Esophagus squamous epithelium (tissue), 4 donors: Measurements from ENCODE around the gene WNK1.

ENCODE experiments used
- POLR2A ChIP-seq, 4 donors: fragments of 450-650 bp; IDR thresholded peaks; one replicate each; pipeline ENCODE4 v1.6.1; 2017; ENCODE audit warnings: antibody characterized with exemption in 4 of 4, mild to moderate bottlenecking in 4 of 4, moderate library complexity in 3 of 4
- TF ChIP-seq, protein P1 (sequence below), 6 experiments: fragments of 450-650 bp in 4 of 6; fragments of 200-600 bp in 2 of 6; sonication (generic) in 2 of 6; IDR thresholded peaks; one replicate each; pipeline ENCODE4 v1.5.1; 2016 to 2019; ENCODE audit warnings: antibody characterized with exemption in 6 of 6, mild to moderate bottlenecking in 4 of 6, moderate library complexity in 4 of 6

DNA sequence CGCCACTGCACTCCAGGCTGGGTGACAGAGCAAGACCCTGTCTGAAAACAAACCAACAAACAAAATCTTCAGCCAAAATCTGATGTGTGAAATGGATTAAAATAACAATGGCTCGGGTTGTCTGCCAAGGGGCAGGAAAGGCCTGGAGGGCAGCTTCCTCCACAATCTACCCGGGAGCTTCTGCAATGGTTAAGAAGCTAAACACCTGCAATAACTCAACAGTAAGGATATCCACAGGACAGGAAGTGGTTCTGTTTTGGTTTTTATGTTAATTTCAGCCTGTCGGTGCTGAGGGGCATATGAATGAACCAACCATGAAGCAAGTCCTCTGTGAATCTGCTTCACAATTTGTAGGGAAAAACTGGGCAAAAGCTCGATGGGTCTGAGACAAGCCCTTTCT lies 162.7 kb downstream of the WNK1 start:
- TF ChIP-seq, protein P1, sequence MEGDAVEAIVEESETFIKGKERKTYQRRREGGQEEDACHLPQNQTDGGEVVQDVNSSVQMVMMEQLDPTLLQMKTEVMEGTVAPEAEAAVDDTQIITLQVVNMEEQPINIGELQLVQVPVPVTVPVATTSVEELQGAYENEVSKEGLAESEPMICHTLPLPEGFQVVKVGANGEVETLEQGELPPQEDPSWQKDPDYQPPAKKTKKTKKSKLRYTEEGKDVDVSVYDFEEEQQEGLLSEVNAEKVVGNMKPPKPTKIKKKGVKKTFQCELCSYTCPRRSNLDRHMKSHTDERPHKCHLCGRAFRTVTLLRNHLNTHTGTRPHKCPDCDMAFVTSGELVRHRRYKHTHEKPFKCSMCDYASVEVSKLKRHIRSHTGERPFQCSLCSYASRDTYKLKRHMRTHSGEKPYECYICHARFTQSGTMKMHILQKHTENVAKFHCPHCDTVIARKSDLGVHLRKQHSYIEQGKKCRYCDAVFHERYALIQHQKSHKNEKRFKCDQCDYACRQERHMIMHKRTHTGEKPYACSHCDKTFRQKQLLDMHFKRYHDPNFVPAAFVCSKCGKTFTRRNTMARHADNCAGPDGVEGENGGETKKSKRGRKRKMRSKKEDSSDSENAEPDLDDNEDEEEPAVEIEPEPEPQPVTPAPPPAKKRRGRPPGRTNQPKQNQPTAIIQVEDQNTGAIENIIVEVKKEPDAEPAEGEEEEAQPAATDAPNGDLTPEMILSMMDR (IDR thresholded peaks at IDR 0.05): no peak
- TF ChIP-seq POLR2A (IDR thresholded peaks at IDR 0.05): no peak
